NCI-H446 treated with DMSO at 0.1 percent for 48 hours (cell line): ENCODE data around the gene KCNMA1.

Experiments used
- DNase-seq: peaks from one replicate; lab custom pipeline; 2025; lab: John Stamatoyannopoulos, UW

The KCNMA1 gene

DNA sequence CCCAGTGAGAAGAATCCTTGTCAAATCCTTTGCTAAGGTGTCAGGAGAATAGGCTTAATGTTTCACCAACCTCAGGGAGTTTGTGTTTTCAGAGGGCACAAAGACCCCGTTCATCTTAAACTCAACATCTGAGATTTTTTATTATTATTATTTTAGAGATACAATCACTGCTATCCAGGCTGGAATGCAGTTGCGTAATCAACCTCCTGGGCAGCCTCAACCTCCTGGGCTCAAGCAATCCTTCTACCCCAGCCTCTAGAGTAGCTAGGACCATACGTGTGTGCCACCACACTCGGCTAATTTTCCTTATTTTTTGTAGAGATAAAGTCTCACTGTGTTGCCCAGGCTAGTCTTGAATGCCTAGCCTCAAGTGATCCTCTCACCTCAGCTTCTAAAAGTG is 599.2 kb downstream of the KCNMA1 start:
- no peak for DNase-seq

DNA sequence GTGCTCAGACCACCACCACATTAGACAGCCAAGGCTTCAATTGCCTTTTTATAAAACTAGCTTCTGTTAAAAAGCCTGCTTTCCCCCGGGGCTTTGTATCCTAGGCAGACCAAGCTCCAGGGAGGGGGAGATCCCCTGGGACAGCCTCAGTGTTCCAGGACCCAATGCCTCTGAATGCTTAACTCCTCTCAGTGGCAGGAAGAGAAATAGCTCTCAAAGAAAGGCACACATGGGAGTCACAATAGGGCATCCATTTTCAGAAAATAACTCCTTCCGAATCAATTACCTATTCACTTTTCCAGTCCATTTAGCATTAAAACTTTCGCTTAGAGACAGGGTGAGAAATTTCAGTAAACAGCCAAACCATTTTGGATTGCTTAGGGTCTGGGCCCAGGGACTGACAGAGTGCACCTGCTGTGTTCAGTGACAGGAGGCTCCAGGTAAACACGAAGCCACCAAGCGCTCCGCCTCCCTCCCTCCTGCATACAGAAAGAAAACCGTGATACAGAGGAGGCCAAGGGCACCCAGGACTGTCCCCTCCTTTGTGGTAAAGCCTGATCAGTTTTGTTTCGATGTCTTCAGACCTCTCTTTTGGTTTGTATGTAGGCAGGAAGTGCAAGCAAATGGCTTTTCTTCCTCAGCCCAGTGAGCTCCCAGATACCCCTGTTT is 599.7 kb downstream of the KCNMA1 start:
- no peak for DNase-seq

DNA sequence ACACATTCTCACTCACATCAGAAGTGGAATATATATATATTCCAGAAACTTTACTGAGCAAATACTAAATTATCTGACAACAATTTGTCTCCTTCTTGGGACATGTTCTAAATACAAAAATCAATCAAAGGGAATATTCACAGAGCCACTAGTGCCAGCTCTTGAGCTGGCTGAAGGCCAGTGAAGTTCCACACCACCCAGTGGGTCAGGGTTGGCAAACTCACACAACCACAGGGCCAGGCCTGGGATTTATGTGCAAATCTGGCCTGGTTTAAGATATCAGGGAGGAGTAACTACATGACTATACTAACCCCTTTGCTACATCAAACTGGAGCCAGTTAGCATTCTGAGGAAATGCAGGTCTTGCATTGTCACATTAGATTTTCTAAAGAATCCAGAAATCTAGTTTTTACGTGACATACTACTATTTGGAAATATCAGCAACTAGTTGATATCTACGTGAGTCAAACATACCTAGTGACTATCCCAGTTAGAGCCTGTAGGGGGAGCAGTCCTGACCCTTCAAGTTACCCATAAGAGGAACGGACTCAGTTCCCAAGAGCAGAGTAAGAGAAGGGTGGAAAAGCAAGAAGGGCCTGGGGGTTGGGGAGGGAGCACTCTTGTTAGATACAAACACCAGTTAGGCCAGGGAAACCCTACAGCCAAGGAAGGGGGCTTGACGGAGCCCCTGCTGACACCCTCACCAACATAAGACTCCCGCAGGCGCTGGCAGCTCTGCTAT is 600.4 kb downstream of the KCNMA1 start:
- DNase-seq, result no peak

DNA sequence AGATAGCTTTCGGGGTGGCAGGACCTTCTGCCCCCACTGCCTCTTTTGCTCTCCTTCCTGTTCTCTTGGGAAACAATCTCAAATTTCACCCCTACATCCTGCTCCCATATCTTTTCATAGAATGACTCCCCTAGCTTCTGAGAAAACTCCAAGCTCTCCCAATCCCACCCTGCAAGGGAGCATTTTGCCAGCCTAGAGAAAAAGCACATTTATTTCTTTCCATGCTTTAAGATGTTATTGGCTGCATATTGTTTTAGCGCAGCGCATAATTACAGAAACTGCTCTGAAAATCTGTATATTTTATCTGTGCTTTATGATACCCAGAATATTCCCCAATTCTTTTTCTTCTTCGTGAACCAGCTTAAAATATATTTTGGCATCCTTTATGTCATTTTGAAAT is 601.3 kb downstream of the KCNMA1 start:
- no peak for DNase-seq

DNA sequence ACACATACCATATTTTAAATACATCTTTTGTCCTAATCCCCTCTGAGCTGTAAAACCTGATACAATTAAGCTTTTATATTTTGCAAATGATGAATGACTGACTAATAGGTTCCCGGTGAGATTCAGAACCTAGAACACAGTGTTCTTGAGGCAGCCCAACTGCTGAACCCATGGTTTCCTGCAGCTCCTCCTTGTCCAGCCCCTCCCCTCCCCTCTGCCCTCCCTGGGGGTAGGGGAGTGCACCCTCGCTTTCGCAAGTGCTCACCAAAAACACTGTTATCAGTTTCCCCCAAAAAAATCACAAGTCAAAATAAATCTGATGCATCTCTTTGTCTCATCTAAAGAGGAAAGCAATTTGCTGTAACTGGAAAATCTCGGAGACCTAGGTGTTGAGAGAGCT is 602.8 kb downstream of the KCNMA1 start:
- no peak for DNase-seq

DNA sequence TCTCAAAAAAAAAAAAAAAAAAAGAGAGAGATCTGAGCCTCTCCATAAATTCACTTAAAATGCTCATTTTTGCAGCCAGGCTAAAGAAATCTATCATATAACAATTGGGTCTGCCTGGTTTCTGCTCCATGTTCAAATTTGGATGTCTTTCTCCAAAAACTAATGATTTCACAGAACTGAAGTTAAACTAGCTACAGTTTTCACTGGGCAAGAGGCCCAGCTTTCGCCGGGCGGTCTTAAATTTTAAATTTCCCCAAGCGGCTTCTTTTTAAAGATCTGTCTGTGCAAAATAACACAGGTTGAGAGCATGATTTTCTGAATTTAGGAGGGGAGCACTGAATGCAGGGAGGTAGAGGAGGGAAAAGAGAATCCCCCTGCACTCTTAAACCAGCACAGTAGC is 603.4 kb downstream of the KCNMA1 start:
- DNase-seq, result no peak

DNA sequence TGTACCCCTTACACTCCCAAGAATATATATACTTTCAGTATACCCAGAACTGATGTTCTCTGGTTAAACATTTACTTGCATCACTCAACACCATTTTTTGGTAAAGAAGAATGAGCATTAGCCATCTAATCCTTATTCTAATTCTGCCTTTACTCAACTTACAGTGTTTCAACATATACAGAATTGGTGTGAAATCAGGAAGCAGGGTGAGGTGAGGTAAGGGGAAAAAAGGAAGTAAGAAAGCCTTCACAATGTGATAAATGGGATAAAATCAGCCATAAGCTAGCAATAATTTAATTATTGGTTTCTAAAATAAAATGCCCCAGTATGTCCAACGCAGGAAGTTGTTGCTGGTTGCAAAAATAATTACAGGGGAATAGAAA is 605.4 kb downstream of the KCNMA1 start:
- no peak for DNase-seq

DNA sequence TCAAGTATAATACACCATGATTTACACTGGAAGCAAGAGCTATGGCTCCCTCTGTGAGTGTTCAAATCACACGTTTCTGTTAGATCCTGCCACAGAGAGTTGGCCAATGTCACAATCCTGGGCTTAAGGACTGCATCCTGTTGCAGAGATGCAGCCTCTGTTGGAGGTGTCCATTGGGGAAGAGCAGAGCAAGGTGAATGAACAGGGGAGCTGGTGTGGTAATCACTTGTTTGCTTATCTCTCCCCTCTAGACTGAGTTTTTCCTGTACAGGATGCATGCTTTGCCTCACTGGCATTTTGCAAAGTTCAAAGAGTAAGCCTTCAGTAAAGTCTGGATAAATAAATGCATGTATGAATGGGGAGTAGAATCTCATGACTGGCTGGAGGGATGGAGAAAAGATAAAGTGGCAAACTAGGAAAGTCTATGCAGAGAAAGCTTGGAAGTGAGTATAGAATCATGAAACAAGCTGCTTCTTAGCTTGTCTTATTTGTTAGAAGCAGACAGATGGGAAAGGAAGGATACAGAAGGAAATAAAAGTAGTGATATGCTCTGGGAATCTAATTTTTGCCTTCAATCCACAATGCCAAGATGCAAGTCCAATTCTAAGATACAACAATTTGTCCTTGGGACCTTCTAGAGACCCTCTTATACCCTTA is 605.9 kb downstream of the KCNMA1 start:
- no peak for DNase-seq

DNA sequence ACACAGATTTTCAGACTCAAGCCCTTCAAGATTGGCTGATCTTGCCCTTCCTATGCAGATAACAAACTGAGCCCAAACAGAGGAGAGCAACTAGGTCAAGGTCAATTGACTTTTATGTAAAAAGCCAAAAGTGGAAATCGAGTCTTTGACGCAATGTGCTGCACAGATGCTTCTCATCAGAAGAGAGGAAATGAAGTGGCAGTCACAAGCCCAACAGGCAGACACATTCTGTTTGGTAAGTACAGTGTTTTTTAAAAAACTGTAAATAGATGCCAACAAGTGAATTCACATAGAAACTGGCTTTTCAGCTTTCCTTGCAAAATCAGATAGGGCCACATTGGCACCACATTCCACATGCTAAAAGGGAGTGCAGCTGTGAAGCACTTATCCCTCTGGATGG is 606.6 kb downstream of the KCNMA1 start:
- DNase-seq, result no peak

DNA sequence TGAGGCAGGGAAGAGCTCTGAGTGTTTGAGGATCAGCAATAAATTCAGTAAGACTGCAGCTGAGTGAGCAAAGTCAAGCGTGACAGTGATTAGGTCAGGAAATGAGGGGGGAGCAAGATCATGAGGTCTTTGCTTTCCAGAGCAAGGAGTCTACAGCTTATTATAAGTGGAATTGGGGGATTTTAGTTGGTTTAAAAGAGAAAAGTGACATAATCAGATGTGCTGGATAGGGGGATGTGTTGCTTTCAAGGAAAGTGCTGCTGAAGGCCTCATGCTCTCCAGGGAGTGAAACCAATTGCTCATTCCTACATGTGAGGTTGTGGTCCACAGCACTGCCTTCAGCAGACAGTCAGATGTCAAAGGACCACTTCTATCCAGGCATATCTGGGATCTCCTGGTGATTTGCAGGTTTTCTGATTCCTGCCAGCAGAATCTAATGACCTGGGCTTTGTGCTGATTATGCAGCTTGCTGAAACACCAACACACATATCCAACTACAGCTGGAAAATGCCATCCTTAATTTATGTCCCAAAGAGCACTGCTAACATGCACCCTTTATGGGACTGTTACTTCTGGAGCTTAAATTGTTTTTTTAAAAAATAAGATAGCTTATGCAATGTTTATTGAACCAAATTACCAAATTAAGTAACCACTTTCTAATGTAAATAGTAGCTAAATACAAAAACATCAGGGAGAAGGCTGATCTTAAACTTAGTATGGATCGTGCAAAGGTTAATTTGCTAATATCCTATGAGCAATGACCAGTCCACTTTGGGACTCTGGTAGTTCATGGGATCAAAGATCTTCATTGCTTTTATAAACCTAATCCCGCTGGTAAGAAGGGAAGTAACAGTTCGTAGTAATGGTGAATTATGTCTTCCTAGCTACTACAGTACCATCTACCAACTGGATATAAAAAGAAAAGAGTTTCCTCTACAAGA is 607.6 kb downstream of the KCNMA1 start:
- no peak for DNase-seq

DNA sequence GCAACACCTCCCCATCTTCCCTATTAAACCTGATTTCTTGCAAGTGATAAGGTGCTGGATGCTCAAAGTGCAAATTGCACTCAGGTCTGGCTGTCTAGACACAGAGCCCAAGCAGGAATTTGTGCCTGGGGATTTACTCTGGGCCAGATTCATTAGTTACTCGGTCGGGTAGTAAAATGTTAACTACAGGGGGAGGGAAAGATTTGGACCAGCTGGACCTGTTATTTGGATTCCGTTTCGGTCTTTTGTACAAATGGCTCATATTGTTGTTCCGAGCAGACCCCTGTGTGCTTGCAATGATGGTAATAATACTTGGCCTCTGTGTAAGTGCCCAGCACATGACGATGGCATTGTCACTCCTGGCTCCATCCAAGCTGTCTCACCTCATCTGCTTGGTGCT is 609.6 kb downstream of the KCNMA1 start:
- no peak for DNase-seq

DNA sequence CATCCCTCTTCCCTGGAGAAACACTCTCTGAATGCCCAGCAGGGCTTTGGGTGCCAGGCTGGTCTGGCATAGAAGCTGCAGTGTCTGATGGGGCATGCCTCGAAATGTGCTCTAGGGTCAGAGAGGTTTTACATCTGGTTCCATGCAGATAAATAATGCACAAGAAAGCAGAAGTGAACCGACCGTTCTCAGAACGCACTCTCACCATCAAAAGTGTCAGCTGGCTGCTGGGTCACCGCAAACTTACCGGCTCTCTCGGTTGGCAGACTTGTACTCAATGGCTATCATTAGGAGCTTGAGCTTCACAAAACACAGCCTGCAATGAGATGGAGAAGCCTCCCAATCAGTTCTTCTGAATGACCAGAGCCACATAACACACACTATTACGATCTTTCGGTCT is 610.0 kb downstream of the KCNMA1 start:
- no peak for DNase-seq

DNA sequence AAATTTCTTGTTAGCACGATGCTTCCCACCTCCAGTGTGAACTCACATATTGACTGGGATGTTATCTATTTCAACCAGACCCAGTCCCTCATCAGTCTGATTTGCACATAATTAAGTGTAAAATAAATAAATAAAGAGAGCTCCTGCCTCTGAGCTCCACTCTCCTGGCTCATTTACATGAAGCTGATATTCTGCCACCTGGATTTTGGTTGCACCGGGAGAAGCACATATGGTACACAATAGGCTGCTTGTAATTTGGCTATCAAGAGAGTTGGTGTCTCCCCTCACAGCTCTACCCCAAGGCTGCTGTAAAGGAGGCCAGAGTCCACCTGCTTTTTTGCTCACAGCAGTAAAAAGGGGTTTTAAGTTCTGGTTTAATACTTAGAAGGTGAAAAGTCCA is 610.5 kb downstream of the KCNMA1 start:
- no peak for DNase-seq

DNA sequence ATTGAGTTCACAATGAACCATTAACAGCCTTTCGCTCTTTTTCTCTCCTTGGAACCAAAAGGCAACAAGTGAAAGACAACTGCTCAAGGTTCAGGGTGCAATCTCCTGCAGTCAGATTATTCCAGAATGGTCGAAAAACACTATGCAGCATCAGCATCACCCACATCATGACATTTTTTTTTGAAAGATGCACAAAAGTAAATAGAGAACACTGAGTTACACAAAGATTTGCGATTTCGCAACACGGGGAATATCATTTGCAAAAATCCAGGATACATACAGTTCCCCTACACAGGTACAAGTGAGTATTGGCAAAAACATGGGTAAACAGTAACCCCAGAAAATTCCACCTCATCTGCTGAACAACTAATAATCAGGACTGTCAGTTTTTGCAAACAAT is 611.5 kb downstream of the KCNMA1 start:
- DNase-seq, result no peak

DNA sequence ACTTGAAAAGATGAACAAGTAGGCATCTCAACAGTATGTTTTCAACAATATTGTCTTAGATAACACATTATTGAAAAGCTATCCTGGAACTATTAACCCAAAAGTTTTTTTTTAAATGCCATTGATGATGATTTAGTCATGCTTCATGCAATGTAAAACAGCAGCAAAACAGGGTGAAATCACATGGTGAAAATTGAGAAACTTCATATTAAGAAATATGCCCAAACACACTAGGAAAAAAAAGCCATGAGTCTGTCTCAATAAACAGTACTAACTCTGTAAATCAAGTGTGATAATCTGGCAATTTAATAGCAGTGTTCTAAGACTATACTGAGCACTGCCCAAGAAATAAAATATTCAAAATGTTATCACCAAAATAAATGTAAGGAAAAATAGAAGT is 613.1 kb downstream of the KCNMA1 start:
- DNase-seq, result no peak

DNA sequence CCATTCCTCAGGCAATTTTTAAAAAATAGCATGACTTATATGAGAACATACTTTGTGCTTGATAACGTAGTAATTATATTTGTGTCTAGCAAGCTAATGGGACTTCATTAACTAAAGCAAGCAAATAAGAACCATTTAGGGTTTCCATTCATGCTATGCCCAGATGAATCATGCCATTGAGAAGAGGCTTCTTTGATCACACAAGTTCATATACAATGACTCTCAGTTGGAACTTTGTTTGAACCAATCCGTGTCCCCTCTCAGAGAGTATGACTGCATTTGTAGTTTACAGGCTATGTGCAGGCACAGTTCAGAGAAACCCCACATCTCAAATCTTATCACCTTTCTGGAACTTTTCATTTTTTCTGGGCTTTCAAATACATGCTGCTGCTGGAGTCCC is 614.2 kb downstream of the KCNMA1 start:
- no peak for DNase-seq

DNA sequence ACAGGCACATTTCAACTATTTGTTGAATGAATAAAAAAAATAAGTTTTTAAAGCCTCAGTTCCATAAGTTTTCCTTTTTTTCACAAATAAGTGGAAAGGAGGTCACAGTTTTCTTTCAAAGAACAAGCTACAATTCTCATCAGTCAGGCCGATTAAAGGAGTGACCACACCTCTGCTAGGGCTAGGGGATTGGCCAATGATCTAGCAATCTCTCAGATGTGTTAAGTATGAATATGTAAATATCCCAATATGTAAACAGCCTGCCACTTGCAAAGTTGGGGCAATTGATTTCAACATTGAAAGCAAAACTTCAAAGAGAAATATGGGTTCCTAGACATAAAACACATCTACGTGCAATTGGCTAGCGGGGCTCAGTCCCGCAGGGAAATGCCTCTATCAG is 614.9 kb downstream of the KCNMA1 start:
- DNase-seq, result no peak

DNA sequence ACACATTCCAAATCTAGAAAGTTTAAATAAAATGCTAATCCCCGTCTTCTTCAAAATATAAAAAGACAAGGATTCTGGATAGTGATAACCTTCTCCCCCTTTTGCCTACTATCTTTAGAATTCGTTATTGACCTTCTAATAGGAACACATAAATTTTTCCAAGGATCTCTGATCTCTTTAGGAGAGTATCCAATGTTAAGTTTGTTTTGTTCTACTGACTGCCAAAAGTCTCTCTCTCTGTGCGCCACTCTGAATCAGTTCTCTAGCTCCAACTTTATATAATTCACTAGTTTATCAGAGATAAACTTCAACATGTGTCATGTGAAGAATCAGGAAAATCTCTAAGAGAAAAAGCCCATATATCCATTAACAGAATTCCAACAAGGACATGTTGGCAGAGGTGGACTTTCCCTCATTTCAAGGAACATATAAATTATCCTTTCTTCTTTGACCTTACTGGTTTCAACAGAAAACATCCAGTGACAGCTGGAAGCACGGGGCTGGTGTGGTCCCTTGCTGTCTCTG is 615.6 kb downstream of the KCNMA1 start:
- no peak for DNase-seq

DNA sequence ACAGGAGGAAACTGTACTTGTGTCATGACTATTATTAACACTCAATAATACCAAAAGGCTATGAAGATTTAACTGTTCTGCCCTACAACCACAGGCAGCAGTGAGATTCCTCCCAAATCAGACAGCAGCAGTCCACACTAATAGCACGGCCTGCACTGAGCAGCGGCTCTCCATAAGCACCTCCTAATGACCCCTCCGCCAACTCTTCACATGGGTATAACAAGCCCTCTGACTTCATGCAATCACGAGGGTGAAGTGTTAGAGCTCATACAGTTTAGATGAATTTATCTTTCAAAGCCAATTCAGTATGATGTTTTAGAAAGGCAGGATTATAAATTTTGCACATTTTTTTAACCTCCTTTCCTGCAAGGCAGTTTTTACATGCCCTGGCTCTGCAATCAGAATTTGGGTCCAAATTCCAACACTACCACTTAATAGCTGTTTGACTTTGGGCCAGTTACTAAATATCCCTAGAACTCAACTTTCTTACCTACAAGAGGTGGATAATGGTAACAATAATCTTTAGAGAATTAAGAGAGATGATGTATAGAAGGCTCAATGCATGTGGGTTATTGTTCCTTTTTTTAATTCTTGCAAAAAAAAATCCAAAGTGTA is 617.1 kb downstream of the KCNMA1 start:
- no peak for DNase-seq

DNA sequence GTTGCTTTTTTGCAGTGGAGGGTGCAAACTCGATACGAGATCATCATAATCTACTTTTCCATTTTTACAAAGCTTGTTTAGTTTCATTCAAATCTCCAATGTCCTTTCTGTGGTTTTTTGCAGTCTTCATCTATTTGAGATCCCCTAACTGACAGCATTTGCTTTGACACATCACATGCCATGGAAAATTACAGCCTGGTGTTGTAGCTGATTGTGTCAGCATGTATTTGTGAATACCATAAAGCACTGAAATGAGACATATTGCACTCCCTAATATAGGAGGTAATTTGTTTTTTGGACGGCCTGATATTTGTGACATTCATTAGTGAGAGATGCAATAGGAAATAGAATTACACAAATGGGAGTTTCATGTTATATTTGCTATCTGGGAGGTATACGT is 620.8 kb downstream of the KCNMA1 start:
- DNase-seq, result no peak

DNA sequence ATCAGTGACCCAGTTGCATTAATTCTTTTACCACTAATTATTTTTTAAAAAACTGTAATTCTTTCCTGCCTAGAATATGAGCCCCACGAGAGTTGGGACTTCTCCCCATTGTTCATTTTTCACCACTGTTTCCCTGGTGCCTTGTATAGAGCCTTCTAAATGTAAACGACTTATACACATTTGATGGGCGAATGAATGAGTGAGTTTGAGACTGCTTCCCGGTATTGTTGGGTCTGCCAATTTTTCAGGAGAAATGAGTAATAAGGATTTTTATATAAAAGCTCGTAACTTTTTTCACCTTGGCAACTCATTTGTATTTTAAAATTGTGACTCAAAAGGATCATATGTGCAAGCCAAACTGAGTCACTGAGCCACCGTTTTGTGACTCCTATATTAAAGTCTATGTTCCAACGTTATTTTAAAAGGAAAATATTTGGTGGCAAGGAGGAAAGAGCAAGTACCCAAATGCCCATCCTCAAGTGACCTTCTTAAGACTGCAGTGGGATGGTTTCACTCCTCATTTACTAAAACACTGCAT is 621.3 kb downstream of the KCNMA1 start:
- no peak for DNase-seq
